Activated T-helper 2 cell treated with anti-CD3 and anti-CD28 coated beads, Interferon-gamma antibody, Interleukin-2, Interleukin-4, amounts not matched to agents 10 μg/mL and 5 μg/mL and 100 μg/mL, durations not matched to agents 14 hours and 24 hours and 36 hours (primary cell): ENCODE results near the gene ST6GALNAC3. TPM values are rescaled to one million over a fixed set of nuclear protein-coding genes. Genes with fewer than 3 reads are reported as not detected.
"Not testable (repeated sequence)": the region's sequence is repeated elsewhere in the genome, so short reads cannot be mapped to it uniquely, and the experiment has no call there.

Source experiments
- DNase-seq: peaks from one replicate; pipeline ENCODE4 v3.0.0; 2021; ENCODE audit warnings: low spot score
- H3K27ac Mint-ChIP-seq: one replicate; pipeline ENCODE4 v1.8.0; 2021; ENCODE audit warnings: mixed read lengths
- H3K27me3 Mint-ChIP-seq: one replicate; pipeline ENCODE4 v1.8.0; 2021; ENCODE audit warnings: low read depth, mixed read lengths
- H3K36me3 Mint-ChIP-seq: one replicate; pipeline ENCODE4 v1.8.0; 2021; ENCODE audit warnings: low read depth, mixed read lengths
- H3K4me1 Mint-ChIP-seq: one replicate; pipeline ENCODE4 v1.8.0; 2021; ENCODE audit warnings: low read depth, mixed read lengths
- H3K4me3 Mint-ChIP-seq: one replicate; pipeline ENCODE4 v1.8.0; 2021; ENCODE audit warnings: low read depth, mild to moderate bottlenecking, moderate library complexity, mixed read lengths
- H3K9me3 Mint-ChIP-seq: one replicate; pipeline ENCODE4 v1.8.0; 2021; ENCODE audit warnings: mixed read lengths
- intact Hi-C: fragments of 100-400 bp; cut with micrococcal nuclease; formaldehyde crosslinking; loops from one replicate; pipeline ENCODE4 v1.15.1; 2023
- total RNA-seq: library from RNA; stranded (reverse); gene quantifications from 2 replicates; pipeline ENCODE4 v1.2.3, GENCODE V29; 2022

The ST6GALNAC3 gene
- total RNA-seq, 1 donor from 2014 or later, result not detected

GRCh38 chr1:76115171-76115570 lies 40.6 kb downstream of the ST6GALNAC3 start:
- intact Hi-C loops, result no loop called here
- no peak overlapping the region for H3K4me3 Mint-ChIP-seq

GRCh38 chr1:76121850-76122249 lies 47.3 kb downstream of the ST6GALNAC3 start:
- Mint-ChIP-seq H3K4me1 (no peaks in the 10 kb centered on the region), H3K27me3 (peaks cover 4% of the 10 kb centered on the region), H3K4me3 (no peak overlapping the region), H3K27ac (no peak overlapping the region), H3K36me3 (no peaks in the 10 kb centered on the region), H3K9me3 (no peaks in the 10 kb centered on the region)
- intact Hi-C loops, result no loop called here
- no peak for DNase-seq

More at GRCh38 chr1:76115171-76115570, 40.6 kb downstream of the ST6GALNAC3 start:
- H3K27ac Mint-ChIP-seq, result no peak overlapping the region
- H3K36me3 Mint-ChIP-seq, result no peaks in the 10 kb centered on the region
- no peak for DNase-seq
- H3K27me3 Mint-ChIP-seq, result peaks cover 9% of the 10 kb centered on the region
- H3K4me1 Mint-ChIP-seq, result no peaks in the 10 kb centered on the region
- no peaks in the 10 kb centered on the region for H3K9me3 Mint-ChIP-seq

GRCh38 chr1:76122271-76122670 lies 47.7 kb downstream of the ST6GALNAC3 start:
- Mint-ChIP-seq H3K36me3 (no peaks in the 10 kb centered on the region), H3K27me3 (peaks cover 4% of the 10 kb centered on the region)

GRCh38 chr1:76123411-76124064 lies 49.0 kb downstream of the ST6GALNAC3 start:
- H3K27me3 Mint-ChIP-seq, H3K4me1 Mint-ChIP-seq, H3K9me3 Mint-ChIP-seq, intact Hi-C loops, H3K27ac Mint-ChIP-seq, DNase-seq, H3K4me3 Mint-ChIP-seq, H3K36me3 Mint-ChIP-seq: not testable (repeated sequence)

More at GRCh38 chr1:76122271-76122670, 47.7 kb downstream of the ST6GALNAC3 start:
- Mint-ChIP-seq H3K9me3 (no peaks in the 10 kb centered on the region), H3K4me1 (no peaks in the 10 kb centered on the region), H3K27ac (no peak overlapping the region), H3K4me3 (no peak overlapping the region)
- intact Hi-C loops, result no loop called here
- no peak for DNase-seq

GRCh38 chr1:76124196-76124595 lies 49.6 kb downstream of the ST6GALNAC3 start:
- Mint-ChIP-seq H3K36me3 (no peaks in the 10 kb centered on the region), H3K27me3 (peaks cover 4% of the 10 kb centered on the region), H3K27ac (no peak overlapping the region), H3K4me1 (no peaks in the 10 kb centered on the region), H3K4me3 (no peak overlapping the region), H3K9me3 (no peaks in the 10 kb centered on the region)
- no peak for DNase-seq
- intact Hi-C loops, result no loop called here

- Mint-ChIP-seq H3K4me3 (no peak overlapping the region), H3K9me3 (no peaks in the 10 kb centered on the region), H3K27me3 (peaks cover 4% of the 10 kb centered on the region), H3K36me3 (no peaks in the 10 kb centered on the region), H3K4me1 (no peaks in the 10 kb centered on the region), H3K27ac (no peak overlapping the region)
- DNase-seq, result no peak
- intact Hi-C loops, result no loop called here
Measured at GRCh38 chr1:76125473-76126219, 51.1 kb downstream of the ST6GALNAC3 start.

- H3K4me1 Mint-ChIP-seq, result no peaks in the 10 kb centered on the region
- intact Hi-C loops, result no loop called here
- H3K9me3 Mint-ChIP-seq, result no peaks in the 10 kb centered on the region
- DNase-seq, result no peak
- no peaks in the 10 kb centered on the region for H3K36me3 Mint-ChIP-seq
- no peak overlapping the region for H3K27ac Mint-ChIP-seq
- H3K4me3 Mint-ChIP-seq, result no peak overlapping the region
- H3K27me3 Mint-ChIP-seq, result no peaks in the 10 kb centered on the region
Measured at GRCh38 chr1:76128096-76128495, 53.5 kb downstream of the ST6GALNAC3 start.

GRCh38 chr1:76129731-76130130 lies 55.2 kb downstream of the ST6GALNAC3 start:
- H3K27ac Mint-ChIP-seq, result no peak overlapping the region
- H3K27me3 Mint-ChIP-seq, result no peaks in the 10 kb centered on the region
- no peaks in the 10 kb centered on the region for H3K36me3 Mint-ChIP-seq
- no peak for DNase-seq
- H3K4me3 Mint-ChIP-seq, result no peak overlapping the region
- intact Hi-C loops, result no loop called here
- no peaks in the 10 kb centered on the region for H3K9me3 Mint-ChIP-seq
- no peaks in the 10 kb centered on the region for H3K4me1 Mint-ChIP-seq

- Mint-ChIP-seq H3K9me3 (no peaks in the 10 kb centered on the region), H3K4me3 (no peak overlapping the region), H3K36me3 (no peaks in the 10 kb centered on the region), H3K4me1 (no peaks in the 10 kb centered on the region), H3K27ac (no peak overlapping the region), H3K27me3 (no peaks in the 10 kb centered on the region)
- intact Hi-C loops, result no loop called here
- DNase-seq, result no peak
Measured at GRCh38 chr1:76130992-76131391, 56.4 kb downstream of the ST6GALNAC3 start.

GRCh38 chr1:76133977-76134376 lies 59.4 kb downstream of the ST6GALNAC3 start:
- H3K4me1 Mint-ChIP-seq, result no peaks in the 10 kb centered on the region
- no peak overlapping the region for H3K4me3 Mint-ChIP-seq
- intact Hi-C loops, result no loop called here
- H3K27ac Mint-ChIP-seq, result no peak overlapping the region
- no peaks in the 10 kb centered on the region for H3K27me3 Mint-ChIP-seq
- H3K36me3 Mint-ChIP-seq, result no peaks in the 10 kb centered on the region
- no peak for DNase-seq
- H3K9me3 Mint-ChIP-seq, result no peaks in the 10 kb centered on the region

GRCh38 chr1:76135835-76136234 lies 61.3 kb downstream of the ST6GALNAC3 start:
- Mint-ChIP-seq H3K27me3 (no peaks in the 10 kb centered on the region), H3K4me3 (no peak overlapping the region), H3K9me3 (no peaks in the 10 kb centered on the region), H3K36me3 (no peaks in the 10 kb centered on the region), H3K27ac (no peak overlapping the region), H3K4me1 (no peaks in the 10 kb centered on the region)
- DNase-seq, result no peak
- intact Hi-C loops, result no loop called here

- Mint-ChIP-seq H3K9me3 (no peaks in the 10 kb centered on the region), H3K27me3 (no peaks in the 10 kb centered on the region), H3K27ac (no peak overlapping the region), H3K36me3 (no peaks in the 10 kb centered on the region), H3K4me1 (no peaks in the 10 kb centered on the region), H3K4me3 (no peak overlapping the region)
- DNase-seq, result no peak
- intact Hi-C loops, result no loop called here
Measured at GRCh38 chr1:76136894-76137293, 62.3 kb downstream of the ST6GALNAC3 start.

GRCh38 chr1:76137746-76138145 lies 63.2 kb downstream of the ST6GALNAC3 start:
- no peak for DNase-seq
- H3K4me3 Mint-ChIP-seq, result no peak overlapping the region
- no peaks in the 10 kb centered on the region for H3K9me3 Mint-ChIP-seq

More at GRCh38 chr1:76137746-76138145, 63.2 kb downstream of the ST6GALNAC3 start:
- H3K27ac Mint-ChIP-seq, result no peak overlapping the region
- no peaks in the 10 kb centered on the region for H3K4me1 Mint-ChIP-seq
- H3K36me3 Mint-ChIP-seq, result no peaks in the 10 kb centered on the region
- intact Hi-C loops, result no loop called here
- H3K27me3 Mint-ChIP-seq, result no peaks in the 10 kb centered on the region
